Thoracic aorta (tissue), 2 donors: ENCODE measurements around the gene CACNA1F. TPM values are rescaled to one million over a fixed set of nuclear protein-coding genes. Genes with fewer than 3 reads are reported as not detected.

Experiments
- ATAC-seq: fragments of 150-250 bp; one replicate; pipeline ENCODE4 v1.8.0; 2017; ENCODE audit warnings: low read depth; ENCODE audit not compliant: insufficient number of reproducible peaks, low FRiP score
- DNase-seq: peaks from one replicate; pipeline ENCODE4 v3.0.0-alpha.2; 2020; ENCODE audit warnings: low spot score
- H3K27ac ChIP-seq, 2 donors: fragments of 200-600 bp; sonication (generic); 1 replicate in 1 of 2; 2 replicates in 1 of 2; pipeline ENCODE4 v1.5.1; 2016; ENCODE audit warnings: mild to moderate bottlenecking in 2 of 2, moderate library complexity in 2 of 2
- H3K27me3 ChIP-seq: fragments of 200-600 bp; sonication (generic); replicated peaks from 2 replicates; pipeline ENCODE4 v1.6.0; 2016; ENCODE audit warnings: mild to moderate bottlenecking; ENCODE audit not compliant: insufficient read depth
- H3K36me3 ChIP-seq: fragments of 200-600 bp; sonication (generic); one replicate; pipeline ENCODE4 v1.5.1; 2016
- H3K4me1 ChIP-seq, 2 donors: fragments of 200-600 bp; sonication (generic); 1 replicate in 1 of 2; 2 replicates in 1 of 2; pipeline versions ENCODE4 v1.5.1 to v1.6.0; 2016; ENCODE audit warnings: low read depth in 2 of 2, mild to moderate bottlenecking in 1 of 2; ENCODE audit not compliant: control insufficient read depth in 1 of 2
- H3K4me3 ChIP-seq: fragments of 200-600 bp; sonication (generic); 2 replicates; pipeline ENCODE4 v1.5.1; 2016; ENCODE audit warnings: mild to moderate bottlenecking
- H3K9me3 ChIP-seq: fragments of 200-600 bp; sonication (generic); 2 replicates; pipeline ENCODE4 v1.5.1; 2016
- CTCF ChIP-seq: fragments of 200-600 bp; sonication (generic); IDR thresholded peaks from one replicate; pipeline ENCODE4 v1.5.1; 2019; ENCODE audit warnings: antibody characterized with exemption
- total RNA-seq, 2 donors: library from RNA; depleted of rRNA; stranded (reverse); fragments of >200 nt; gene quantifications; one replicate each; pipeline versions ENCODE4 v1.1.0 to v1.2.3, GENCODE V29; 2016

CACNA1F gene
- total RNA-seq, 2 donors from 2014 or later = 0.81 TPM; not detected in 1

- no peak overlapping the region for H3K4me3 ChIP-seq
- no peaks in the 10 kb centered on the region for H3K36me3 ChIP-seq
- no peak for DNase-seq
- no peaks in the 10 kb centered on the region for H3K9me3 ChIP-seq
- no peak overlapping the region for H3K27ac ChIP-seq
- H3K27me3 ChIP-seq = no peaks in the 10 kb centered on the region
- no peaks in the 10 kb centered on the region for H3K4me1 ChIP-seq
- ATAC-seq = no peak
- no peak for TF ChIP-seq CTCF
These were observed 5.0 kb downstream of the CACNA1F start for GRCh38 chrX:49228185-49228584.

- Histone ChIP-seq H3K4me1 (no peaks in the 10 kb centered on the region), H3K9me3 (no peaks in the 10 kb centered on the region), H3K27ac (no peak overlapping the region), H3K4me3 (no peak overlapping the region), H3K27me3 (no peaks in the 10 kb centered on the region), H3K36me3 (no peaks in the 10 kb centered on the region)
- TF ChIP-seq CTCF = no peak
- ATAC-seq (no peak), DNase-seq (no peak)
These were observed 5.4 kb downstream of the CACNA1F start for GRCh38 chrX:49227726-49228125.

GRCh38 chrX:49226946-49227345 lies 6.2 kb downstream of the CACNA1F start:
- H3K27me3 ChIP-seq = no peaks in the 10 kb centered on the region
- no peak for TF ChIP-seq CTCF
- ATAC-seq (no peak), DNase-seq (no peak)
- no peak overlapping the region for H3K27ac ChIP-seq
- no peaks in the 10 kb centered on the region for H3K4me1 ChIP-seq
- no peaks in the 10 kb centered on the region for H3K9me3 ChIP-seq
- H3K4me3 ChIP-seq = no peak overlapping the region
- no peaks in the 10 kb centered on the region for H3K36me3 ChIP-seq

GRCh38 chrX:49225858-49226257 lies 7.3 kb downstream of the CACNA1F start:
- H3K36me3 ChIP-seq = no peaks in the 10 kb centered on the region
- no peak for DNase-seq

GRCh38 chrX:49221868-49222267 lies 11.3 kb downstream of the CACNA1F start:
- H3K4me3 ChIP-seq = no peak overlapping the region
- no peak for DNase-seq
- no peak overlapping the region for H3K27ac ChIP-seq
- H3K4me1 ChIP-seq = no peaks in the 10 kb centered on the region
- H3K9me3 ChIP-seq = no peaks in the 10 kb centered on the region
- no peak for TF ChIP-seq CTCF
- H3K36me3 ChIP-seq = no peaks in the 10 kb centered on the region
- H3K27me3 ChIP-seq = no peaks in the 10 kb centered on the region
- no peak for ATAC-seq

More at GRCh38 chrX:49225858-49226257, 7.3 kb downstream of the CACNA1F start:
- Histone ChIP-seq H3K9me3 (no peaks in the 10 kb centered on the region), H3K4me3 (no peak overlapping the region), H3K4me1 (no peaks in the 10 kb centered on the region), H3K27me3 (no peaks in the 10 kb centered on the region), H3K27ac (no peak overlapping the region)
- no peak for ATAC-seq
- no peak for TF ChIP-seq CTCF
